Upper lobe of right lung (tissue), 1 donor: ENCODE measurements around the gene OTOG. TPM values are rescaled to one million over a fixed set of nuclear protein-coding genes. Genes with fewer than 3 reads are reported as not detected.

Experiments used
- ATAC-seq: fragments of 200-7000 bp; cut with Tn5 transposase; one replicate; pipeline ENCODE4 v1.9.1; 2020; ENCODE audit warnings: mild to moderate bottlenecking, moderate library complexity
- DNase-seq: peaks from one replicate; pipeline ENCODE4 v3.0.0-alpha.2; 2020
- H3K27ac ChIP-seq: fragments of 200-600 bp; one replicate; pipeline ENCODE4 v1.8.0; 2022
- H3K27me3 ChIP-seq: fragments of 200-600 bp; one replicate; pipeline ENCODE4 v1.8.0; 2022; ENCODE audit warnings: mild to moderate bottlenecking
- H3K36me3 ChIP-seq: fragments of 200-600 bp; one replicate; pipeline ENCODE4 v1.8.0; 2022
- H3K4me1 ChIP-seq: fragments of 200-600 bp; one replicate; pipeline ENCODE4 v1.8.0; 2022
- H3K4me3 ChIP-seq: fragments of 200-600 bp; one replicate; pipeline ENCODE4 v1.8.0; 2022; ENCODE audit warnings: mild to moderate bottlenecking
- H3K9me3 ChIP-seq: fragments of 200-600 bp; one replicate; pipeline ENCODE4 v1.8.0; 2022
- intact Hi-C: fragments of 100-400 bp; cut with DNase I; formaldehyde crosslinking; loops from one replicate; pipeline ENCODE4 v1.11.0; 2022
- total RNA-seq: library from RNA; stranded (reverse); fragmentation: NEBNext Ultra II Directional; extraction: Animal tissue kit (Norgen Biotek cat#: 25700); gene quantifications from one replicate; pipeline ENCODE4 v1.2.1, GENCODE V29; 2021
- TF ChIP-seq, protein P1 (sequence below): fragments of 200-600 bp; IDR thresholded peaks from one replicate; pipeline ENCODE4 v1.8.0; 2022; ENCODE audit warnings: antibody characterized with exemption
- donor health status: DM: no; HTN: yes; CAD: no; lungs with severe emphysema.

Gene OTOG
- total RNA-seq, 1 donor from 2014 or later = not detected

DNA sequence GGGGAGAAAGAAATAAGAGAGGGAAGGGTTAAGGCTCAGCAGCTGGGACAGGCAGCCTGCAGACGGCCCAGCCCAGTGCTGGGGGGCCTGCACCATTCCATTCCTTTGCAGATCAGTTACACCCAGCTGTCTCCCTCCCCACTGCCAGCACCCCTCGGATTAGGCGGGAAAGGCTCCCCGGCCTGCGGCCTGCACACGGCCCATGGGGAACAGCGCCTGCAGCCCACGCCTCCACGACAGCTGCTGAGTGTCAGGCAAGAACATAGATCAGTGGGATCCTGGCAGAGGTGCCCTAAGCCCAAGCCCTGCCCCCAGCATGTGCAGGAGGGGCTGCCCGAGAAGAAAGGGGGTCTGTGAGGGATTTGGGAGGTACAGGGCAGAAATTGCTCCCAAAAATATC, 106.6 kb downstream of the OTOG start:
- intact Hi-C loops = no loop called here
- Histone ChIP-seq H3K4me1 (no peaks in the 10 kb centered on the region), H3K9me3 (no peaks in the 10 kb centered on the region), H3K4me3 (no peak overlapping the region), H3K27ac (no peak overlapping the region), H3K36me3 (no peaks in the 10 kb centered on the region), H3K27me3 (peaks cover 18% of the 10 kb centered on the region)
- ATAC-seq (no peak), DNase-seq (no peak)
- TF ChIP-seq, protein P1, sequence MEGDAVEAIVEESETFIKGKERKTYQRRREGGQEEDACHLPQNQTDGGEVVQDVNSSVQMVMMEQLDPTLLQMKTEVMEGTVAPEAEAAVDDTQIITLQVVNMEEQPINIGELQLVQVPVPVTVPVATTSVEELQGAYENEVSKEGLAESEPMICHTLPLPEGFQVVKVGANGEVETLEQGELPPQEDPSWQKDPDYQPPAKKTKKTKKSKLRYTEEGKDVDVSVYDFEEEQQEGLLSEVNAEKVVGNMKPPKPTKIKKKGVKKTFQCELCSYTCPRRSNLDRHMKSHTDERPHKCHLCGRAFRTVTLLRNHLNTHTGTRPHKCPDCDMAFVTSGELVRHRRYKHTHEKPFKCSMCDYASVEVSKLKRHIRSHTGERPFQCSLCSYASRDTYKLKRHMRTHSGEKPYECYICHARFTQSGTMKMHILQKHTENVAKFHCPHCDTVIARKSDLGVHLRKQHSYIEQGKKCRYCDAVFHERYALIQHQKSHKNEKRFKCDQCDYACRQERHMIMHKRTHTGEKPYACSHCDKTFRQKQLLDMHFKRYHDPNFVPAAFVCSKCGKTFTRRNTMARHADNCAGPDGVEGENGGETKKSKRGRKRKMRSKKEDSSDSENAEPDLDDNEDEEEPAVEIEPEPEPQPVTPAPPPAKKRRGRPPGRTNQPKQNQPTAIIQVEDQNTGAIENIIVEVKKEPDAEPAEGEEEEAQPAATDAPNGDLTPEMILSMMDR = no peak

DNA sequence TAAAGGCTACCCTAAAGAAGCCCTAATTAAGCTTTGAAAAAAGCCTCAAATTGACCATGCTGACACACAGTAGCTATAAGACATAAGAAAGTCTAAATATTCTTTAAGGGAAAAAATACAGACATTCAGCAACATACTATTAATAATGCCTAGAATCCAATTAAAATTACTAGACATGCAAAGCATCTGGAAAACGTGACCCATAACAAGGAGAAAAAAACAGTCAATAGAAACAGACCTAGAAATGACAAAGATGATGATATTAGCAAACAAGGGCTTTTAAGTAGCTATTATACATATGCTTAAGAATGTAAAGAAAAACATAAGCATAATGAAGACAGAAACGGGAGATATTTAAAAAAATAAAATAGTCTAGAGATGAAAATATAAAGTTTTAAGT, 108.6 kb downstream of the OTOG start:
- Histone ChIP-seq H3K4me1 (no peaks in the 10 kb centered on the region), H3K9me3 (no peaks in the 10 kb centered on the region), H3K4me3 (no peak overlapping the region), H3K27ac (no peak overlapping the region), H3K27me3 (peaks cover 15% of the 10 kb centered on the region), H3K36me3 (no peaks in the 10 kb centered on the region)
- DNase-seq (no peak), ATAC-seq (no peak)
- intact Hi-C loops = no loop called here
- TF ChIP-seq, protein P1 = no peak

DNA sequence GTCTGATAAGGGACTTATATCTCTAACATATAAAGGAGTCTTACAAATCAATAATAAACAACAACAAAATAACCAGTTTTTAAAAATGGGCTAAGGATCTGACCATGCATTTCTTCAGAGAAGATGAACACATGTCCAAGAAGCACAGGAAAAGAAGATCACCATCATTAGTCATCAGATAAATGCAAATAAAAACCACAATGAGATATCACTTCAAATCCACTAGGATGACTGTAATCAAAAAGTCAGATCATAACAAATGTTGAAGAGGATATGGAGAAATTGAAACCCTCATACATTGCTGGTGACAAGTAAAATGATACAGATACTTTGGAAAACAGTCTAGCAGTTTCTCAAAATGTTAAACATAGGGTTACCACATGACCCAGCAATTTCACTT, 111.2 kb downstream of the OTOG start:
- Histone ChIP-seq H3K27me3 (peaks cover 5% of the 10 kb centered on the region), H3K9me3 (no peaks in the 10 kb centered on the region), H3K27ac (no peak overlapping the region), H3K4me3 (no peak overlapping the region), H3K4me1 (no peaks in the 10 kb centered on the region), H3K36me3 (no peaks in the 10 kb centered on the region)
- DNase-seq (no peak), ATAC-seq (no peak)
- TF ChIP-seq, protein P1 = no peak
- intact Hi-C loops = no loop called here

DNA sequence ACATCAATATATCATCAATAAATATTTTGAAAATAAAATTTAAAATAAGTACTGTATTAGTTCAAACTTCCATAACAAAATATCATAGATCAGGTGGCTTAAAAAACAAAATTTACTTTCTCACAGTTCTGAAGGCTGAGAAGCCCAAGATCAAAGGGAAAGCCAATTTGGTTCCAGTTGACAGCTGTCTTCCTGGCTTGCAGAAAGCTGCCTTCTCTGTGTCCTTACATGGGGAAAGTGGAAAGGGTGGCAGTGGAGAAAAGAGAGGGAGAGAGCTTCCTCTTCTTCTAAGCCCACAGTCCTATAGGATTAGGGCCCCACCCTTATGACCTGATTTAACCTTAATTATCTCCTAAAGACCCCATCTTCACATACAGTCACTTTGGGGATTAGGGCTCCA, 121.1 kb downstream of the OTOG start:
- Histone ChIP-seq H3K9me3 (no peaks in the 10 kb centered on the region), H3K36me3 (no peaks in the 10 kb centered on the region), H3K27me3 (no peaks in the 10 kb centered on the region), H3K4me3 (no peak overlapping the region), H3K27ac (no peak overlapping the region), H3K4me1 (no peaks in the 10 kb centered on the region)
- intact Hi-C loops = no loop called here
- DNase-seq (no peak), ATAC-seq (no peak)
- TF ChIP-seq, protein P1 = no peak

DNA sequence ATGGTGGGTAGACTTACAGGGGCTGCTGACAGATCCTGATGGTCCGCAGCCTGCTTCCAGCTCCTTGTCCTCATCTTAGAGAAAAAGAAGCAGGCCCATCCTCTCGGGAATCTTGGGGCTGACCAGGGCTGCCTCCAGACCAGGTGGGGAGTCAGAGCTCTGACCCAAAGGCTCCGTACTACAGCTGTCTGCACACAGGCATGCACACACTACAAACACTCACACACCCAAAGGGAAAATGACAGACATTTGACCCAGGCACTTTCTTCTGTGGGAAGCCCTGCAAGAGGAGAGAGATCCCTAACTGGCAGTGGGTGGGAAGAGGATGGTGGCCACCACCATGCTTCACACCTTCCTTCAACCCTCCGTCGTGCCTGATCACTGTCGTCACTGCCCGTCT, 125.4 kb downstream of the OTOG start:
- TF ChIP-seq, protein P1 = no peak
- no peak overlapping the region for H3K4me3 ChIP-seq
- no peaks in the 10 kb centered on the region for H3K27me3 ChIP-seq
- intact Hi-C loops = no loop called here
- no peaks in the 10 kb centered on the region for H3K36me3 ChIP-seq
- ATAC-seq (peak; percentile 13), DNase-seq (no peak)
- H3K9me3 ChIP-seq = no peaks in the 10 kb centered on the region
- no peaks in the 10 kb centered on the region for H3K4me1 ChIP-seq
- H3K27ac ChIP-seq = no peak overlapping the region

DNA sequence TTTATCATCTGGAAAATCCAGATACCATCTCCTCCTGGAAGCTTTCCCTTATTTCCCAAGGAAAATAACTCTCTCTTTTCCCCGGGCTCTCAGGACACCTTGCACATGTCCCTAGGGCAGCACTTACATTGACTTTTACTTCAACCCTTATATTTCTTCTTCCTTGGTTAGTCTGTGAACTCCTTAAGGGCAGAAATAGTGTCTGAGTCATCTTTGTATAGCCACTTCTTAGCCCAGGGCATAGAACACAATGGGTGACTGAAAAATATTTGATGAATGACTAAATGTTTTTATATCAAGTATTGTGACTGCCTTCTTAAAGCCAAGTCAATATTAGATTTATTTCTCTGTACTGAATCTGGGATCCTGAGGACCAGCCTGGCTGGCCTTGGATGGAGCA, 126.9 kb downstream of the OTOG start:
- ATAC-seq (no peak), DNase-seq (no peak)
- Histone ChIP-seq H3K4me1 (no peaks in the 10 kb centered on the region), H3K36me3 (no peaks in the 10 kb centered on the region), H3K27me3 (no peaks in the 10 kb centered on the region), H3K9me3 (no peaks in the 10 kb centered on the region), H3K4me3 (no peak overlapping the region), H3K27ac (no peak overlapping the region)
- intact Hi-C loops = no loop called here
- TF ChIP-seq, protein P1 = no peak
